Measurements from ENCODE around the gene NLGN4X.

DNA sequence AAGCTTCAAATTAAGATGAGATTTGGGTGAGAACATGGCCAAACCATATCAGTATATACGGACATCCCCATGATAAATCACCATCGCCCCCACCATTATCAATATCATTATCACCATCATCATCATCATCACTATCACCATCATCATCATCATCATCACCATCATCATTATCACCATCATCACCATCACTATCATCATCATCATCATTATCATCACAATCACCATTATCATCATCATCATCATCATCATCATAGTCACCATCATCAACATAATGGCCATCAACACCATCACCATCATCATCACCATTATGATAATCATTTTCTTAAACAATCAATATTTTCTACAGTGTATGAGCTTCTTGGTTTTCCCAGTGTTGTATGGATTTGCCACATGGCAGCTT lies 360.9 kb downstream of the NLGN4X start:
- TF ChIP-seq, protein P1, sequence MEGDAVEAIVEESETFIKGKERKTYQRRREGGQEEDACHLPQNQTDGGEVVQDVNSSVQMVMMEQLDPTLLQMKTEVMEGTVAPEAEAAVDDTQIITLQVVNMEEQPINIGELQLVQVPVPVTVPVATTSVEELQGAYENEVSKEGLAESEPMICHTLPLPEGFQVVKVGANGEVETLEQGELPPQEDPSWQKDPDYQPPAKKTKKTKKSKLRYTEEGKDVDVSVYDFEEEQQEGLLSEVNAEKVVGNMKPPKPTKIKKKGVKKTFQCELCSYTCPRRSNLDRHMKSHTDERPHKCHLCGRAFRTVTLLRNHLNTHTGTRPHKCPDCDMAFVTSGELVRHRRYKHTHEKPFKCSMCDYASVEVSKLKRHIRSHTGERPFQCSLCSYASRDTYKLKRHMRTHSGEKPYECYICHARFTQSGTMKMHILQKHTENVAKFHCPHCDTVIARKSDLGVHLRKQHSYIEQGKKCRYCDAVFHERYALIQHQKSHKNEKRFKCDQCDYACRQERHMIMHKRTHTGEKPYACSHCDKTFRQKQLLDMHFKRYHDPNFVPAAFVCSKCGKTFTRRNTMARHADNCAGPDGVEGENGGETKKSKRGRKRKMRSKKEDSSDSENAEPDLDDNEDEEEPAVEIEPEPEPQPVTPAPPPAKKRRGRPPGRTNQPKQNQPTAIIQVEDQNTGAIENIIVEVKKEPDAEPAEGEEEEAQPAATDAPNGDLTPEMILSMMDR (IDR thresholded peaks at IDR 0.05): no peak
- TF ChIP-seq EP300 (IDR thresholded peaks at IDR 0.05) (no peak), POLR2A (IDR thresholded peaks at IDR 0.05) (no peak)

Measured in upper lobe of left lung (tissue), 4 donors.